Esophagus muscularis mucosa (tissue), 4 donors: ENCODE data around the gene COL26A1. TPM values are rescaled to one million over a fixed set of nuclear protein-coding genes. Genes with fewer than 3 reads are reported as not detected.

Source experiments
- DNase-seq: peaks from one replicate; pipeline ENCODE4 v3.0.0-alpha.2; 2017; ENCODE audit errors: extremely low spot score
- H3K27ac ChIP-seq, 4 donors: fragments of 200-600 bp; sonication (generic); replicated peaks in 1 of 4; 1 replicate in 3 of 4; 2 replicates in 1 of 4; pipeline ENCODE4 v1.5.1; 2016 to 2019; ENCODE audit warnings: mild to moderate bottlenecking in 1 of 4
- H3K27me3 ChIP-seq, 4 donors: fragments of 200-600 bp; sonication (generic); one replicate each; pipeline versions ENCODE4 v1.5.1 to v1.6.0; 2016 to 2019
- H3K36me3 ChIP-seq, 4 donors: fragments of 200-600 bp; sonication (generic); one replicate each; pipeline ENCODE4 v1.5.1; 2016 to 2019
- H3K4me1 ChIP-seq, 4 donors: fragments of 200-600 bp; sonication (generic); one replicate each; pipeline ENCODE4 v1.5.1; 2016 to 2019
- H3K4me3 ChIP-seq, 4 donors: fragments of 200-600 bp; sonication (generic); 1 replicate in 2 of 4; 2 replicates in 2 of 4; pipeline ENCODE4 v1.5.1; 2016 to 2019; ENCODE audit warnings: mild to moderate bottlenecking in 4 of 4, moderate library complexity in 1 of 4
- H3K9me3 ChIP-seq, 4 donors: fragments of 200-600 bp; sonication (generic); 1 replicate in 3 of 4; 2 replicates in 1 of 4; pipeline ENCODE4 v1.5.1; 2016 to 2019
- EP300 ChIP-seq: sonication (generic); formaldehyde crosslinking; IDR thresholded peaks from one replicate; pipeline ENCODE4 v1.6.1; 2017; ENCODE audit warnings: antibody characterized with exemption
- POLR2A ChIP-seq: fragments of 450-650 bp; IDR thresholded peaks from one replicate; pipeline ENCODE4 v1.6.1; 2017; ENCODE audit warnings: antibody characterized with exemption, moderate library complexity, mild to moderate bottlenecking, low read depth
- POLR2AphosphoS5 ChIP-seq, 2 donors: sonication (generic); formaldehyde crosslinking; IDR thresholded peaks; one replicate each; pipeline ENCODE4 v1.6.1; 2017; ENCODE audit warnings: antibody characterized with exemption in 2 of 2
- WGBS: methylation state at CpG from one replicate; pipeline ENCODE4 v1.1.5; 2018; 5-methylcytosine and 5-hydroxymethylcytosine counted together
- intact Hi-C: fragments of 100-400 bp; cut with DNase I; formaldehyde crosslinking; loops from one replicate; pipeline ENCODE4 v1.15.1; 2023
- total RNA-seq, 4 donors: library from RNA; depleted of rRNA; stranded (reverse); fragments of >200 nt; gene quantifications; one replicate each; pipeline versions ENCODE4 v1.1.0 to v1.2.1, GENCODE V29; 2016
- TF ChIP-seq, protein P1 (sequence below), 3 experiments: fragments of 200-600 bp in 2 of 3; fragments of 450-650 bp in 1 of 3; sonication (generic) in 2 of 3; IDR thresholded peaks; one replicate each; pipeline ENCODE4 v1.5.1; 2017 to 2019; ENCODE audit warnings: antibody characterized with exemption in 3 of 3, mild to moderate bottlenecking in 2 of 3, moderate library complexity in 1 of 3

COL26A1 gene
- total RNA-seq, 4 donors from 2014 or later, result not detected

DNA sequence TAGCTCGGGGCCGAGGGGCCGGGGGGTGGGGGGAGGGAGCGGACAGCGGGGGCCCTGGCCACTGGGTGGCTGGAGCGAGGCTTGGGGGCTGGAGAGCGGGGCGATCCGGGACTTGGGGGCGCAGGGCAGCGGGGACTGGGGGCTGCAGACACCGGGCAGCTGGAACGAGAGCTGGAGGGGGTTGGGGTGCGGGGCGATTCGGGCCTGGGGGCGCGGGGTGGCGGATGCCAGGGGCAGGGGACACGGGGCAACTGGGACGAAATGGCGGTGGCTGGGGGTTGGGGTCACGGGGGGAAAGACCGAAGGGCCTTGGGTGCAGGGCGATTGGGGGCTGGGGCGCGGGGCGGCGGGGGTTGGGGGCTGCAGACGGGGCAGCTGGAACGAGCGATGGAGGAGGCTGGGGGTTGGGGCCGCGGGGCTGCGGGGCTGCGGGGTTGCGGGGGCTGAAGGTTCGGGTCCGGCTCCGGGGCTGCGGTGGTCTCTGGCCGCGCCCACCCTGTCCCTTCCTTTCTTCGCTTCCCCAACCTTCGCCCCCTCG lies 590 bp downstream of the COL26A1 start:
- DNase-seq, result no peak
- H3K4me3 ChIP-seq, result peak overlapping the region; percentile 53 to 66 (median 56)
- H3K4me1 ChIP-seq, result peaks cover 16 to 21% (median 21%) of the 10 kb centered on the region in 4 donors
- peaks cover 0 to 66% (median 5%) of the 10 kb centered on the region in 4 donors for H3K27me3 ChIP-seq
- 0% methylated on average over 21 of the region's 46 CpGs for WGBS
- no peak for TF ChIP-seq EP300
- no peak for TF ChIP-seq POLR2A
- no peak overlapping the region for H3K27ac ChIP-seq
- intact Hi-C loops, result loop anchor here (10.0 kb wide), 1 partner anchor 172 kb away; no protein-coding TSS in a partner anchor
- H3K36me3 ChIP-seq, result no peaks in the 10 kb centered on the region
- H3K9me3 ChIP-seq, result no peaks in the 10 kb centered on the region

DNA sequence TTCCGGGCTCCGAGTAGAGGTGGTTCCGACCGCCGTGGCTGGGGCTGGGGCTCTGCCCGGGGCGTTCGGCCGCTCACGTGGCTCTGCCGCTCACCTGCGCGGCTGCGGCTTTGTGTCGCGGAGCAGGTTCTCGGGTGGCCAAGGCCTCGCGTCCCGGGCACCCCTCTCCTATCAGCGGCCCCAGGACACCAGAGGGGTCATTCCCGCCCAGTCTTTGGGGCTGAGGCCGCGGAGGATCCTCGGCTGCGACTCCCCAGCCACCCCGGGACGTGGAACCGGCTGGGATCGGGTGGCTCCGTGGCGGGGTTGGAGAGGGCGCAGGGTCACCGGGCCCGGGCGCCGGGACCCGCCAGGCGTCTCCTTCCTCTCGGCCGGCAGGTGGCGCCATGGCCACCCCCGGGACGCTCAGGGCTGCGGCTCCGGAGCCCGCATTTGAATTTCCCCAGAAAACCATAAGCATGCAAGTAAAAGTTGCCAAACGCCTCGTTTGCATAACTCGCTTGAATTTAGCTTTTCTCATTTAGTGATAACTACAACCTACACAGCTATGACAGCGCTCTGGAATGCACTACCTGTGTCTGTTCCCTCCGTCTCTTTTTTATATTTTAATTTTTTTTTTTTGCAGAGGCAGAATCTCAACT lies 1.2 kb downstream of the COL26A1 start:
- H3K27me3 ChIP-seq, result peaks cover 0 to 72% (median 5%) of the 10 kb centered on the region in 4 donors
- no peak overlapping the region for H3K27ac ChIP-seq
- no peak for DNase-seq
- no peaks in the 10 kb centered on the region for H3K9me3 ChIP-seq
- no peaks in the 10 kb centered on the region for H3K36me3 ChIP-seq
- no peak for TF ChIP-seq POLR2A
- TF ChIP-seq, protein P1, sequence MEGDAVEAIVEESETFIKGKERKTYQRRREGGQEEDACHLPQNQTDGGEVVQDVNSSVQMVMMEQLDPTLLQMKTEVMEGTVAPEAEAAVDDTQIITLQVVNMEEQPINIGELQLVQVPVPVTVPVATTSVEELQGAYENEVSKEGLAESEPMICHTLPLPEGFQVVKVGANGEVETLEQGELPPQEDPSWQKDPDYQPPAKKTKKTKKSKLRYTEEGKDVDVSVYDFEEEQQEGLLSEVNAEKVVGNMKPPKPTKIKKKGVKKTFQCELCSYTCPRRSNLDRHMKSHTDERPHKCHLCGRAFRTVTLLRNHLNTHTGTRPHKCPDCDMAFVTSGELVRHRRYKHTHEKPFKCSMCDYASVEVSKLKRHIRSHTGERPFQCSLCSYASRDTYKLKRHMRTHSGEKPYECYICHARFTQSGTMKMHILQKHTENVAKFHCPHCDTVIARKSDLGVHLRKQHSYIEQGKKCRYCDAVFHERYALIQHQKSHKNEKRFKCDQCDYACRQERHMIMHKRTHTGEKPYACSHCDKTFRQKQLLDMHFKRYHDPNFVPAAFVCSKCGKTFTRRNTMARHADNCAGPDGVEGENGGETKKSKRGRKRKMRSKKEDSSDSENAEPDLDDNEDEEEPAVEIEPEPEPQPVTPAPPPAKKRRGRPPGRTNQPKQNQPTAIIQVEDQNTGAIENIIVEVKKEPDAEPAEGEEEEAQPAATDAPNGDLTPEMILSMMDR (IDR thresholded peaks at IDR 0.05), result peak; percentile 68 to 90 (median 87)
- TF ChIP-seq EP300, result no peak
- TF ChIP-seq POLR2AphosphoS5 (IDR thresholded peaks at IDR 0.05), result no peak
- WGBS, result 4% methylated on average over 33 of the region's 52 CpGs
- H3K4me1 ChIP-seq, result peaks cover 16 to 21% (median 21%) of the 10 kb centered on the region in 4 donors
- peak overlapping the region; percentile 53 to 66 (median 56) for H3K4me3 ChIP-seq
- intact Hi-C loops, result loop anchor here (10.0 kb wide), 1 partner anchor 171 kb away; no protein-coding TSS in a partner anchor

DNA sequence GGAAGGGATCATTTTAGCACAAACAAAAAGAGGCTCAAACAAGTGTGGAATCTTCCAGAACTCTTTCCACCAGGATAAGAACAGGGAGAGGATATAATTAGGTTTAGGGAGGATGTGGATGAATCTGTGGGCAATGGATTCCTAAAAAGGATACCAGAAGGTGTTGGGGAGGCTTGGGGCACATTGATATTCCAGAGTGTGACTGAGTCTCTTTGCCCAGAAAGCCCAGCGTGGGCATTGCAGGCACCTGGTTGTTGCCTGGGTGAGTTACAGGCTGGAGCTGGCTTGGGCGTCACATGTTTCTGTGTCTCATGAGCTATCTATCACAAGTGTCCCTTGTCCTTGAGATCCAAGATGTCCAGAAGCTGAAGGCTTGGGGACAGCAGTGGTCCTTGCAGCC lies 3.3 kb downstream of the COL26A1 start:
- 96% methylated on average over 2 of the region's 2 CpGs for WGBS
- Histone ChIP-seq H3K9me3 (no peaks in the 10 kb centered on the region), H3K27ac (no peak overlapping the region), H3K36me3 (no peaks in the 10 kb centered on the region), H3K4me1 (peaks cover 16 to 21% (median 21%) of the 10 kb centered on the region in 4 donors), H3K27me3 (peaks cover 0 to 90% (median 5%) of the 10 kb centered on the region in 4 donors), H3K4me3 (no peak overlapping the region)
- intact Hi-C loops, result loop anchor here (10.0 kb wide), 1 partner anchor 169 kb away; no protein-coding TSS in a partner anchor
- no peak for DNase-seq
- TF ChIP-seq EP300, result no peak
- no peak for TF ChIP-seq POLR2AphosphoS5 (IDR thresholded peaks at IDR 0.05)
- TF ChIP-seq POLR2A, result no peak
- TF ChIP-seq, protein P1 (IDR thresholded peaks at IDR 0.05), result no peak

DNA sequence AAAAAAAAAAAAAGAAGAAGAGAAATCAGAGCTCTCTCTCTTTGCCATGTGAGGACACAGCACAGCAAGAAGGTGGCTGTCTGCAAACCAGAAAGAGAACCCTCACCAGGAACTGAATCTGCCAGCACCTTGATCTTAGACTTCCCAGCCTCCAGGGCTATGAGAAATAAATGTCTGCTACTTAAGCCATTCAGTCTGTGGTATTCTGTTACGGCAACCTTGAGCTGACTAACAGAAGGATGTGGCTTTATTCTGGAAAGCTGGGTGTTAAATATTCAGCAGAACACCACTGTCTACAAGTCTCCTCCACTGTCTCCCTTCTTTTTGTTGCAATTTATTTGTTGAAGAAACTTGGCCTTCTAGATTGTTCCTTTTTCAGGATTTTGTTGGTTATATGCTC lies 5.0 kb downstream of the COL26A1 start:
- peaks cover 14 to 19% (median 18%) of the 10 kb centered on the region in 4 donors for H3K4me1 ChIP-seq
- H3K27ac ChIP-seq, result no peak overlapping the region
- intact Hi-C loops, result loop anchor here (10.0 kb wide), 1 partner anchor 167 kb away; no protein-coding TSS in a partner anchor
- no peak for TF ChIP-seq POLR2AphosphoS5 (IDR thresholded peaks at IDR 0.05)
- TF ChIP-seq, protein P1 (IDR thresholded peaks at IDR 0.05), result no peak
- TF ChIP-seq POLR2A, result no peak
- TF ChIP-seq EP300, result no peak
- 100% methylated on average over 1 of the region's 1 CpG for WGBS
- no peak for DNase-seq
- H3K9me3 ChIP-seq, result no peaks in the 10 kb centered on the region
- H3K36me3 ChIP-seq, result no peaks in the 10 kb centered on the region
- no peak overlapping the region for H3K4me3 ChIP-seq
- peaks cover 0 to 96% (median 4%) of the 10 kb centered on the region in 4 donors for H3K27me3 ChIP-seq

DNA sequence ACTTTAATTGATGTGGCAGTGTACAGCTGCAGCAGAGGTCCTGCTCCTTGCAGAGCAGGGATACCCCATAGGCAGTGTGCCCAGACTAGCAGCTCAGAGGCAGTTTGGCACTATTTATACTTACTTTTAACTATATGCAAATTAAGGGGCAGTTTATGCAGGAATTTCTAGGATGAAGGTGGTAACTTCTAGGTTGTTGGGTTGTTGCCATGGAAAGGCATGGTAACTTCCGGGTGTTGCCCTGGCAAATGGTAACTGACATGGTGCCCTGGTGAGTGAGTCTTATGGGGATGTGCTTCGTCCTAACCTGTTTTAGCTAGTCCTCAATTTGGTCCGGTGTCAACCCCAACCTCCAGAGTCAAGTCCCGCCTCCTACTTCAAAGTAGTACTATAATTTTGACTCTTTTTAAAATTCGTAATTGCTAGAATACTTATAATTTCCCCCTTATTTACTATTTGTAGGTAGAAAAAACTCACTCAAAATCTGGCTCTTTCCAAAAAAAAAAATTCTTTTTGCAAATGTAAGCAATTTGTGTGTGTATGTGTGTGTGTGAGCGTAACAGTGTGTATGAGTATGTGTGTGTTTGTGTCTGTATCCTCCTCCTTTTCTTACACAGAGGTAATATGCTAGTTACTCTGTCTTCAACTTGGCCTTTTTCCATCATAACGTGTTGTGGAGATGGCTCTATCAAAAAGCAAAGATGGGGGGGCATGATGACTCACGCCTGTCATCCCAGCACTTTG lies 5.9 kb downstream of the COL26A1 start:
- 70% methylated on average over 8 of the region's 8 CpGs for WGBS
- Histone ChIP-seq H3K4me3 (no peak overlapping the region), H3K9me3 (no peaks in the 10 kb centered on the region), H3K36me3 (no peaks in the 10 kb centered on the region), H3K27ac (no peak overlapping the region), H3K4me1 (peaks cover 7 to 15% (median 11%) of the 10 kb centered on the region in 4 donors), H3K27me3 (peaks cover 0 to 92% (median 0%) of the 10 kb centered on the region in 4 donors)
- intact Hi-C loops, result loop anchor here (10.0 kb wide), 1 partner anchor 166 kb away; no protein-coding TSS in a partner anchor
- no peak for DNase-seq
- TF ChIP-seq EP300 (no peak), POLR2AphosphoS5 (IDR thresholded peaks at IDR 0.05) (no peak), POLR2A (no peak)
- TF ChIP-seq, protein P1 (IDR thresholded peaks at IDR 0.05), result no peak
